Measurements from ENCODE around the gene FKBP1A. TPM values are rescaled to one million over a fixed set of nuclear protein-coding genes. Genes with fewer than 3 reads are reported as not detected.

FKBP1A gene
- total and polyA plus RNA-seq, 9 of the 15 experiments (the other 6 are each of a cell fraction or from before 2014, with no cell fraction given): 48.8 to 502 (median 89.6) TPM

DNA sequence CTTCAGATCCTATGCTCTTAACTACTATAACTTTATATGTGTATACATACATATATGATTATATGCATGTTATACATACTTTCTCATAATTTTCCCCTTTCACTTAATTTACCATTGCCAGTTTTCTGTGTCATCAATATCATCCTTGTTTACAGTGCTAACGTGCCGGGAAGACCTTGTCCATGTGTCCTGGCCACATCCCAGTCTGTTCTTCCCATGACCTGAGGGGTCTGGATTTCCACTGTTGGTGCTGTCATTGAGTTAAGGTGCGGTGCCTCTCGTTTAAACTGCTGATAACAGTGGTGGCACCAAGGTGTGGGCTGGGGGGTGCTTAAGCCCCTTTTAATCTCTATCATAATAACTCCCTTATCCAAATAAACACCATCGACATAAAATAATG lies 55.4 kb downstream of the FKBP1A start:
- Histone ChIP-seq H3K4me2 (ENCODE audit: insufficient read depth, low read length) (no peak overlapping the region), H4K20me1 (replicated peaks; ENCODE audit: control insufficient read depth, insufficient read depth, low read length) (peaks cover 11% of the 10 kb centered on the region; the same call in 1 of the 2 replicates), H3K36me3 (ENCODE audit: control insufficient read depth, insufficient read depth, low read length) (peaks cover 5% of the 10 kb centered on the region; the same call in 1 of the 3 replicates), H3K27ac (ENCODE audit: extremely low read depth, low read depth, low read length) (no peak overlapping the region), H3K27me3 (ENCODE audit: control insufficient read depth in 2 of 2, insufficient read depth in 2 of 2, low read length in 2 of 2) (no peaks in the 10 kb centered on the region), H3K9me3 (replicated peaks; ENCODE audit: control insufficient read depth, insufficient read depth, low read depth, low read length) (no peaks in the 10 kb centered on the region), H3K4me3 (no peak overlapping the region), H2AFZ (ENCODE audit: low read depth, low read length) (no peak overlapping the region), H3K4me1 (replicated peaks in 1 of 2; ENCODE audit: control insufficient read depth in 2 of 2, insufficient read depth in 2 of 2, low read length in 2 of 2) (peaks cover 0 to 4% of the 10 kb centered on the region in 2 experiments; a peak in 2 of 5 replicates), H3K9ac (ENCODE audit: insufficient read depth in 1 of 2, low read depth in 2 of 2, low read length in 2 of 2) (no peak overlapping the region), H3K79me2 (ENCODE audit: control insufficient read depth, insufficient read depth, low read length) (no peaks in the 10 kb centered on the region), H3K9me1 (ENCODE audit: control insufficient read depth, insufficient read depth, low read length) (no peaks in the 10 kb centered on the region)
- POLR2A ChIA-PET: no interaction called here
- WGBS (ENCODE audit: insufficient coverage, low coverage, missing lambda C conversion rate): 69% methylated on average over 4 of the region's 5 CpGs
- no peak for TF ChIP-seq GATAD2A (IDR thresholded peaks at IDR 0.05)
- TF ChIP-seq CBX8 (IDR thresholded peaks at IDR 0.05; ENCODE audit: borderline replicate concordance, extremely low read depth, low read depth, low read length, poor library complexity, severe bottlenecking): no peak
- no peak for TF ChIP-seq KDM4B (IDR thresholded peaks at IDR 0.05; ENCODE audit: borderline replicate concordance in 2 of 2, low read depth in 1 of 2)
- no peak for TF ChIP-seq SMARCB1 (IDR thresholded peaks at IDR 0.05; ENCODE audit: insufficient read length, low read depth)
- no peak for TF ChIP-seq RBM15 (IDR thresholded peaks at IDR 0.05; ENCODE audit: insufficient read depth, low read length)
- TF ChIP-seq PRPF4 (IDR thresholded peaks at IDR 0.05; ENCODE audit: insufficient read depth, low read depth, low read length, poor library complexity, severe bottlenecking): no peak
- no peak for TF ChIP-seq TCF3 (CRISPR knock-in tag; IDR thresholded peaks at IDR 0.05)
- TF ChIP-seq SNRNP70 (optimal IDR thresholded peaks at IDR 0.05; ENCODE audit: low read depth, low read length): no peak
- no peak for TF ChIP-seq SMAD4 (CRISPR knock-in tag; conservative IDR thresholded peaks at IDR 0.05)
- TF ChIP-seq HNRNPLL (IDR thresholded peaks at IDR 0.05; ENCODE audit: low read depth, low read length, poor library complexity, severe bottlenecking): no peak
- no peak for TF ChIP-seq SIN3A (IDR thresholded peaks at IDR 0.05; ENCODE audit: borderline replicate concordance in 2 of 2, control insufficient read depth in 1 of 2, low read depth in 2 of 2, low read length in 2 of 2)
- TF ChIP-seq ZNF77 (CRISPR knock-in tag; IDR thresholded peaks at IDR 0.05): no peak
- no peak for TF ChIP-seq ZNF224 (CRISPR knock-in tag; IDR thresholded peaks at IDR 0.05)
- no peak for TF ChIP-seq NEUROD1 (IDR thresholded peaks at IDR 0.05; ENCODE audit: borderline replicate concordance, low read depth, low read length, partially characterized antibody)
- DNase-seq (ENCODE audit: extremely low read depth in 1 of 4, low spot score in 3 of 4): no peak
- CTCF ChIA-PET (ENCODE audit: low intra/inter-chr PET ratio): no interaction called here
- intact Hi-C loops (cut with micrococcal nuclease) (no loop called here), in situ Hi-C loops (cut with MboI) (no loop called here)
- no peak for FAIRE-seq
- ATAC-seq: no peak
- BruUV-seq (replicated peaks): no TSS peak

All from K562 (cell line).